Cardiac muscle cell (in vitro differentiated cells and primary cell): ENCODE results near the gene USP22. TPM values are rescaled to one million over a fixed set of nuclear protein-coding genes. Genes with fewer than 3 reads are reported as not detected.

Source experiments
- DNase-seq, 2 donors: peaks; one replicate each; pipeline versions ENCODE4 v3.0.0 to v3.0.0-alpha.2; 2010 to 2017; ENCODE audit warnings: low read depth in 1 of 2, low spot score in 1 of 2
- H3K27ac ChIP-seq: fragments of 200-600 bp; sonication (generic); 2 replicates; pipeline ENCODE4 v1.5.1; 2016
- H3K27me3 ChIP-seq: fragments of 200-600 bp; sonication (generic); 2 replicates; pipeline ENCODE4 v1.6.0; 2016; ENCODE audit warnings: control low read depth
- H3K36me3 ChIP-seq: fragments of 200-600 bp; sonication (generic); 2 replicates; pipeline ENCODE4 v1.5.1; 2016; ENCODE audit warnings: control low read depth
- H3K4me1 ChIP-seq: fragments of 200-600 bp; sonication (generic); 2 replicates; pipeline ENCODE4 v1.8.1; 2017; ENCODE audit warnings: low read depth, mild to moderate bottlenecking, mixed run types
- H3K4me3 ChIP-seq: fragments of 200-600 bp; sonication (generic); 2 replicates; pipeline ENCODE4 v1.5.1; 2016; ENCODE audit warnings: mild to moderate bottlenecking
- H3K9me3 ChIP-seq: fragments of 200-600 bp; sonication (generic); 2 replicates; pipeline ENCODE4 v1.5.1; 2017; ENCODE audit warnings: low read depth, mild to moderate bottlenecking, control low read depth
- CTCF ChIP-seq: IDR thresholded peaks from 2 replicates; pipeline ENCODE4 v1.5.1; 2012; ENCODE audit warnings: low read depth, mild to moderate bottlenecking, low read length
- polyA plus RNA-seq: library from polyadenylated mRNA; unstranded; fragments of >200 nt; fragmentation: Nextera tagmentation; extraction: Ambion mirVana; gene quantifications from 2 replicates; pipeline ENCODE4 v1.2.1, GENCODE V29; 2016
- total RNA-seq: library from RNA; depleted of rRNA; stranded (reverse); fragments of >200 nt; gene quantifications from 2 replicates; pipeline ENCODE4 v1.2.3, GENCODE V29; 2016

USP22 gene
- total and polyA plus RNA-seq, 2 experiments from 2014 or later, result 153 to 280 TPM

GRCh38 chr17:20993863-20994778, 48.7 kb downstream of the USP22 start:
- Histone ChIP-seq H3K4me1 (peaks cover 27% of the 10 kb centered on the region), H3K27me3 (no peaks in the 10 kb centered on the region), H3K4me3 (no peak overlapping the region), H3K9me3 (no peaks in the 10 kb centered on the region), H3K36me3 (no peaks in the 10 kb centered on the region), H3K27ac (peak overlapping the region; percentile 94)
- no peak for DNase-seq
- no peak for TF ChIP-seq CTCF

- Histone ChIP-seq H3K4me1 (peaks cover 28% of the 10 kb centered on the region), H3K27me3 (no peaks in the 10 kb centered on the region), H3K9me3 (no peaks in the 10 kb centered on the region), H3K27ac (peak overlapping the region; percentile 94), H3K4me3 (no peak overlapping the region), H3K36me3 (no peaks in the 10 kb centered on the region)
- TF ChIP-seq CTCF, result peak; percentile 97
- DNase-seq, result peak; percentile 71 to 87
These were observed 49.6 kb downstream of the USP22 start for GRCh38 chr17:20992987-20993862.

GRCh38 chr17:20992416-20992815, 50.4 kb downstream of the USP22 start:
- Histone ChIP-seq H3K27me3 (no peaks in the 10 kb centered on the region), H3K4me1 (peaks cover 28% of the 10 kb centered on the region), H3K4me3 (no peak overlapping the region), H3K27ac (peak overlapping the region; percentile 94), H3K9me3 (no peaks in the 10 kb centered on the region), H3K36me3 (no peaks in the 10 kb centered on the region)
- DNase-seq, result no peak
- TF ChIP-seq CTCF, result no peak

- no peaks in the 10 kb centered on the region for H3K36me3 ChIP-seq
- TF ChIP-seq CTCF, result no peak
- no peak for DNase-seq
- H3K27ac ChIP-seq, result no peak overlapping the region
- H3K4me1 ChIP-seq, result peaks cover 28% of the 10 kb centered on the region
- H3K27me3 ChIP-seq, result no peaks in the 10 kb centered on the region
- no peak overlapping the region for H3K4me3 ChIP-seq
- H3K9me3 ChIP-seq, result no peaks in the 10 kb centered on the region
These were observed 51.4 kb downstream of the USP22 start for GRCh38 chr17:20991276-20992037.
